Activated CD8-positive, alpha-beta memory T cell treated with anti-CD3 and anti-CD28 coated beads for 24 hours (primary cell): ENCODE data around the gene HES3.

Experiments
- DNase-seq: peaks from one replicate; pipeline ENCODE4 v3.0.0-alpha.2; 2020

Gene HES3

DNA sequence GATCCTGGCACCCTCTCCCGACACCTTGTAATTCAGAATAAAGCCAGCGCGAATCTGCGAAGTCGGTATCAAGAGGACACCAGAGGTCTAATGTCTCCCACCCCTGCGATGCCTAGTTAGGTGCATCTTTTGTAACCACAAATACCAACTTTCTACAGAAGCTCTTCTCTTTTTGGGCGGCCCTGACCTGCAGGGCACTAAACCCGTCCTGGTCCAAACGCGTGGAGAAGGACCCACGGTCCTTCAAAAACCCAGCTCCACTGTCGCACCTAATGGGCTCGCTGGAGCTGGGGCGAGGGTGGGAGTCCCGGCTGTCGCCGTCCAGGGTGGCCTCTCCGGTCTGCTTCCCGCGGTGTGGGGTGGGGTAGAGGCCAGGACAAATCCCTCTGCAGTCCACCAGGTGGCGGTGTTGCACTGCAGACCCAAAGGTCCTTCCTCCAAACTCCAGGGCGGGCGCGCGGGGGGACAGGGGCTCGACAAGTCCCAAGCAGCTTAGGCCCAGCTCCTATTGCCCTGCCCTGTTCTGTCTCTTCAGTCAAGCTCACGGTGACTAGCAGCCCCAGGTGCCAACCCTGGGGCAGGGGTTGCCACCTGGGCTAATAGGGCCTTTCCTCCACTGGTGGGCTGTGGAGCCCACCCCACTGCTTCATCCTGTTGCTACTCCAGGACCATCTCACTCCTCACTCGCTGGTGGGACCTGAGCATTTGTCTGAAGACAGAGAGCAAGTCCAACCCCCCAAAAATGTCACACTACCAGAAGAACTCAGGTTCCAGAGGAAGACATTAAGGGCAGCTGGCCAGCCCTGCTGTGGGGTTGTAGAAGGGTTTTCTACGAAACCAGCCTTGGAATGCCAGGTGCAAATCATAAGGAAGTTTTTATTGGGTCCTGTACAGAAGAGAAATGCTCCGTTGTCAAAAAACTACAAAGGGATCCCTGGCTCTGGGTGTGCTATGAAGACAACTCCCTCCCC, 2.8 kb downstream of the HES3 start:
- DNase-seq: peak; percentile 94

- no peak for DNase-seq
Observed at GRCh38 chr1:6247651-6248050, 3.7 kb downstream of the HES3 start.

DNA sequence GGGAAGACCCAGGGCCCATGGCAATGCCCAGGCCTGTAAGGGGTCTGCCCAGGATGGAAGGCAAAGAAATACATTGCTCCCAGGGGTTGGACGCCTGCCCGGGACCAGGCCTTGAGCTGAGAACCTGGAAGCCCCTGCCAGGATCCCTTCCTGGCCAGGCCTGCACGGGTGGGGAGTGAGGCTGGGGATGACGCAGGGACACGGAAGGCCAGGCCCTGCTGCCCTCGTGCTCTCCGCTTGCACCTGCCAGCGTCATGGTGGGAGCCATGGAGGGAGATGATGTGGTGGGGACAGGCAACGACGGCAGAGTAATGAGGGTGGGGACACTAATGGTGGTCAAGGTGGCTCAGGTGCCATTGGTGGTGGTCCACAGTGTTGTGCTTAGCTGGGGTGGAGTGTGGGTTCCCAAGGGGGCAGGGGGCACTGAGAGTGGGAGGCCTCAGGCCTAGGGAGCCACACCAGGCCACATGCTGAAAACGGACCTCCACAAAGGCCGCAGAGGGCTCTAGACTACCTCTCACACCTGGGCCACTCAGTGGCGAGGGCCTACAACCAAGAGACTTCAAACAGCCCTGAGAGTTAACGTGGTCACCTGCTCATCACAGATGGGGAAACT, 4.3 kb downstream of the HES3 start:
- DNase-seq: no peak

GRCh38 chr1:6248932-6249738, 5.2 kb downstream of the HES3 start:
- DNase-seq: no peak

DNA sequence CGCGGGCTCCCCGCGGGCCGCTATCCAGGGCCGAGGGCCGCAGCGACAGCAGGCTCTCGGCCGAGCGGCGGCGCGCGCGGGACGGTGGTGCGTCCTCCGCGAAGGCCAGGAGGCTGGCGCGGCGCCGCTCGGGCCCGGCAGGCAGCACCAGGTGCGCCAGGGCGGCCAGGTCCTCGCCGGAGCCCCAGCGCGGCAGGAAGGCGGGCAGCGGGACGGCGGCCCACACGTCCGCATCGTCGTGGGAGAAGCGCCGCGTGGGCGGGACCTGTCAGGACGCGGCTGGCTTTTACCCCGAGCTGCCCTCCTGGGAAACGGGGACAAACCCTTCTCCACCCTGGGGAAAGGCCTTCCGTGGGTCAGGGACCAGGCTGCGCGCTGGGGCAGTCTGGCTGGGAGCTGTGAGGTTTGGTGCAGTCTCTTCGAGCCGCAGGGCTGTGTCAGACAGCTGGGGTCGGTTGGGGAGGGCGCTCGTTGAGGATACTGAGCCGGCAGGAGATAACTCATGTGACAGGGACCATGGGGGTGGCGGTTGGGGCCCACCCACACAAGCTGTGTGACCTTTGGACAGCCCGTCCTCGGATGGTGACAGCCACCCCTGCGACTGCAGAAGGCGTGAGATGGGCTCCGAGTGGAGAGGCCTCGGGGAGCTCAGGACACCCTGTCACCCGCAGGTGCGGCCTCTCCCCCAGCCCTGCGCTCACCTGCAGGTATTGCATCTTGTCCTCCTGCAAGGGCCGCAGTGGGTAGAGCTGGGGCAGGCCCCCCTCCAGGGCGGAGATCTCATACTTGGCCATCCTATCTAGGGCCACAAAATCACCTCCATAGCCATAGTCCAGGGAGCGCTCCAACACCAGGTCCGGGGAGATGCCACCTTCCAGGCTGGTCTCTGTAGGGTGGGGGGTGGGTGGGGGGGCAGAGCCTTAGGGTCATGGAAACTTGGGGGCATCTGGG, 6.0 kb downstream of the HES3 start:
- no peak for DNase-seq

DNA sequence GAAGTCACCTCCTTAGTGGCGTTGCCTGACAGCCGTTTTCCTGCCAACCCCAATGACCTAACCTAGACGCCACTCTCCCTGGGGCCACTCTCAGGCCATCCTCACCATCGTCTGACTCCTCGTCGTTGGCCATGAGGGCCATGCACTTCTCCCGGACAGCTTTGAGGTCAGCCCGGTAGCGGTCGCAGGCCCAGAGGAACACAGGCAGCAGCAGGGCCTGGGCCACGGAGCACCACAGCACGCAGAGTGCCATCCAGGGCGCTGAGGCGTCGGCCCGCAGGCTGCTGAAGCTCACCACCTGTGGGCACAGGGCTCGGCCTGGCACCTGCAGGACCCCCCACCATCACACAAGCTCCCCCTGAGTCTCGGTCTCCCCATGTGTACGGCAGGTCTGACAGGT, 7.3 kb downstream of the HES3 start:
- DNase-seq: no peak

- no peak for DNase-seq
Observed at GRCh38 chr1:6251681-6252373, 7.8 kb downstream of the HES3 start.

DNA sequence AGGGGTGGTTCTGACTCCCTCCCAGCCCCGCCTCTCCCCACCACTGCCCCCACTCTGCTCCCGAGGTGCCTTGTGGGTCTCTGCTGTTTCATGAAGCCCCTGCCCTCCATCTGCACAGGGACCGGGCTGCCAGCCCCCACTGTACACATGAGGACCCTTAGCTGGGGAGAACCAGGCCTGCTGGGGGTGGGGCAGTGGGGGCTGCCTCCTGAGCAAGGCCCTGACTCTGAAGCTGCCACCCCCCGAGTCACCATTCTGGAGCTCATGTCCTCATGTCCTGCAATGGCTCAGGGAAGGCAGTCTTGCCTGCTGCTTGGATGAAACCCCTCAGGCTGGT, 8.4 kb downstream of the HES3 start:
- no peak for DNase-seq

DNA sequence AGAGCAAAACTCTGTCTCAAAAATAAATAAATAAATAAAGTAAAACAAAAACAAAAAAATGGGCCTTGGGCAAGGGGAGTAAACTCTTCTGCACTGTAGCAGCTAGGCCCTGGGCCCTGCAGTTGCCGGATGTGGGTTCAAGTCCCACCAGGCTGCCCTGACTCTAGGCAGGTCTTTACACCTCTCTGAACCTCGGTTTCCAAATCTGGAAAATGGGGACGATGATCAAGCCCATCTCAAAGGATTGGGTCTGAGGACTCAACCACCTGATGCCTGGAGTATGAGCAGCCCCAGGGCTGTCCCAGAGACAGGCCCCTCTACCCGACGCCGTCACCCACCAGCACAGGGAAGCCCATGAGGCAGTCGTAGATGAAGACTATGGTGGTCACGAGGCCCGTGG, 9.4 kb downstream of the HES3 start:
- no peak for DNase-seq

GRCh38 chr1:6254691-6255090, 10.7 kb downstream of the HES3 start:
- no peak for DNase-seq

GRCh38 chr1:6256645-6257044, 12.7 kb downstream of the HES3 start:
- no peak for DNase-seq

DNA sequence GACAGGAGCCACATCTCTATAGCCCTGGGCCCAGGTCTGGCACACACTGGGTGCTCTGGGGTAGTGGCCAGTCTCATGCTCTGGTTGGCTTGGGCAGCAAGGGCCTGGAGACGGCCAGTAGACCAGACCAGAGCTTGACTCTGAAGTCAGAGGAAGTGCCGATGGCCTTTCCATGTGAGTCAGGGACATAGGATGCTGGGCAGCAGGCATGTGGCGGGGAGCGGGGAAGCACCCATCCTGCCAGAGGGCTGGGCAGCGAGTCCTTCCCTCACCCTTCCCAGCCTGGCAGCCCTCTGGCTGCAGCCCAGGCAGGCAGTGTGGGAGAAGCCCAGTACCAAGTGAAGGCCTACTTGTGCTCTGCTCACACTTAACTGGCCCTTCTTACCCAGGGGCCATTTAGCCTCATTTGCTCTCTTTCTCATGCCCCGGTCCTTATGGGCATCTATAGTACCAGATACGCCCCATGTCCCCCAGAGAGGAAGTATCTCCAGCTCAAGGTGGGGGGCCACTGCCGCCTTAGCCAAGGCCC, 13.6 kb downstream of the HES3 start:
- DNase-seq: no peak

- DNase-seq: no peak
Observed at GRCh38 chr1:6258675-6259074, 14.7 kb downstream of the HES3 start.

DNA sequence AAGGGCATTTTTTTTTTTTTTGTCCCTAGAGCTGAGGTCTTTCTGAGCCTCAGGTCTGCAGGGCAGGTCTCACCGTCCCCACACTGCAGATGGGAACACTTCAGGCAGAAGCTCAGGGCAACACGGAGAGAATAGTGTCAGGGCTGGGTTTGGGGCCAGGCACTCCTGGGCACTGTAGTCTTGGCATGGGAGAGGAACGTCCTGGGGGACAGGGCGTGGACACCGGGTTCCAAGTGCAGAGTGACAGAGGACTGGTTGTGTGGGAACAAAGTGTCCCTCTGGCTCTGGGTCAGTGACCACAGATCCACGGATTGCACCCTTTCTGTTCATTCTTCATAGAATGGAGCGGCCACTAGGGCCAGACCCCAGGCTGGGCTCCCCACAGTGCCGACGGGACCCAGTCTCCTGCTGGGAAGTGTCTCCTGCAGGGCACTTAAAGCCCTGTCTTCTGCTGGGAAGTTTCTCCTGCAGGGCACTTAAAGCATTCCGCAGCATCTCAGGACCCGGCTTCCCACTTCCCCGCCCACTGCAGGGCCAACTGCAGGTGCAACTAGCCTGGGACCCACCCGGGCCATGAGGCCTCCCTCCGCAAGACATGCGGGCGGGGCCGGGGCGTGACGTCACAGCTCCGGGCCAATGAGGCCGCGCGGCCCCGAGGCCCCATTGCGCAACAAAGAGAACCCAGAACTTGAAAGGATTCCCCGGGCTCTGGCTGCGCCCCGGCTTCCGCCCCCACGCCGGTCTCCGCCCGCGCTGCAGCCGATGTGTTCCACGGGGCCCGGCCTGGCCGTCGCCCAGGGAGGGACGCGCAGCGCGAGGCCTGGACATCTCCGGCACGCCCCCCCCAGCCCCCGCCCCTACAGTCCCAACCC, 15.7 kb downstream of the HES3 start:
- peak; percentile 90 for DNase-seq

GRCh38 chr1:6260433-6260934, 16.5 kb downstream of the HES3 start:
- no peak for DNase-seq

DNA sequence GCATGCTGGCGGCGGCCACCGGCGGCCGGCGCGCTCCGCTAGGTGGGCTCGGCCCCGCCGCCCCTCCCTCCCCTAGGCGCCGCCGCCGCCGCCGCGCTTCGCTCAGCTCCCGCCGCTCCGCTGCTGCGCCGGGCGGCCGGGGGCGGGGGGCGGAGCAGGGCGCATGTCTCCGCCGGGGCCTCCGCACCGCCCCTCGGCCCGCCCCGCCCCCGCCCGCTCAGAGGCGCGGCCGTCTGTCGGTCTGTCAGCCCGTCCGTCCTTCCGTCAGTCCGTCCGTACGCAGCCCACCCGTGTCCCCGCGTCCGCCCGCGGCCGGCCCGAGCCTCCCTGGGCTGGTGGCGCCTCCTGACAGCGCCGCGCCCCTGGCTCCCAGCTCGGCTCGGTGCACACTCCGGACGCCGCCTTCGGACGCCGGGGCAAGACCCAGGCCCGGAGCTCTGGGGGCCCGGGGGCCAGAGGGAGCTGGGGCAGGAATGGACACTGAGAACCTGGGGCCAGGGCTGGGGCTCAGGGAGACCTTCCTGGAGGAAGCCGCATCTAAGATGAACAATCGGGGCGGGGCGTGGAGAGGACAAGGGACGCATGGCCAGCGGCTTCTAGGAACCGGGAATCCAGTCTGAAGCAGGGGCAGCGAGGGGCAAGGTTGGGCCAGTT, 17.1 kb downstream of the HES3 start, which contains the start of gene GPR153:
Gene GPR153 (minus strand): TSS at position 138 of the 654 bp plus-strand sequence. CDS start 6,193 bp downstream, outside the sequence.
- peak; percentile 77 for DNase-seq

DNA sequence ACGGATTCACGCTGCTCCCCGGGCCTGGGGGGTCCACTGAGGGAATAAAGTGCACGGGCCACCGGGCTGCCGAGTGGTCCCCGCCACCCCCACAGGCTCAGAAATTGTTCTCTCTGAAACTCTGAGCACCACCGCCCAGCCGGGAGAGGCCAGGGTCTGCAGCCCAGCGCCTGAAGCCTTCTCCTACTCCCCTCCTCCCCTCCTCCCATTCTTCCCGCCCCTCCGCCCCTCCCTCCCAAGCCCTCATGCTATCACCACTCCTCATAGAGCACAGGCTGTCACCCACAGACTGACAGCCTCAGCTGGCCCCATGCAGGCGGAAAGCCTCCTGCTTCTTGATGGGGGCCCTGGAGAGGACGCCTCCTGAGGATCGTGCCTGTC, 17.6 kb downstream of the HES3 start:
- DNase-seq: no peak

GRCh38 chr1:6262555-6263420, 18.8 kb downstream of the HES3 start:
- DNase-seq: no peak

- no peak for DNase-seq
Observed at GRCh38 chr1:6263716-6264115, 19.7 kb downstream of the HES3 start.
